ENCODE results near the gene RTN4. TPM values are rescaled to one million over a fixed set of nuclear protein-coding genes. Genes with fewer than 3 reads are reported as not detected.

RTN4 gene
- total RNA-seq, 1 experiment from 2014 or later = 513 TPM

DNA sequence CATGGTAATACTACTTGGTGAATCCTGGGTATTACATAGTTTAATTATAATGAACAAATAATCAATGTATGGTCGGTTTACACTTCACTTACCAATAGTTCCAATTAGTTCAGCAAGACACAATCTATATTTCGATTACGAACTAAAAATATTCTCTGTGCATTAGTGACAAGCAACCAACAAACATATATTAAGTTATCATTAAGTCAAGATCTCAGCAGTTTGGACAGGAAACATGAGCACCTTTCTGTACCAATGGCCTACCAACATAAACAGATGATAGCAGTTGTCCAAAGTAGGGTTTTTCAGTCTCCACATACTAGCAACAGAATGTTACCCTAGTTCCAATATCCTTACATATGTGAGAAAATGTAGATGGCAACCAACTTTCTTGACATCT lies 32.8 kb downstream of the RTN4 start:
- H3K36me3 ChIP-seq (ENCODE audit: control insufficient read depth, insufficient read depth, low read length) = peaks cover 2% of the 10 kb centered on the region; the same call in 1 of the 2 replicates
- ChIA-PET CTCF (no interaction called here), POLR2A (no interaction called here)
- H3K27ac ChIP-seq (ENCODE audit: low read length) = peak overlapping the region; percentile 39; the same call in 1 of the 2 replicates
- intact Hi-C loops (cut with micrococcal nuclease; ENCODE audit: unreplicated experiment) (no loop called here), in situ Hi-C loops (cut with HindIII; ENCODE audit: low pct_unique_long_range_greater_than_20kb, low sequenced_read_pairs) (no loop called here)
- H3K4me1 ChIP-seq (ENCODE audit: control insufficient read depth, insufficient read depth, low read length) = peaks cover 55% of the 10 kb centered on the region
- no TSS peak for BruUV-seq (replicated peaks)
- no peak for ATAC-seq
- TF ChIP-seq, protein P1, sequence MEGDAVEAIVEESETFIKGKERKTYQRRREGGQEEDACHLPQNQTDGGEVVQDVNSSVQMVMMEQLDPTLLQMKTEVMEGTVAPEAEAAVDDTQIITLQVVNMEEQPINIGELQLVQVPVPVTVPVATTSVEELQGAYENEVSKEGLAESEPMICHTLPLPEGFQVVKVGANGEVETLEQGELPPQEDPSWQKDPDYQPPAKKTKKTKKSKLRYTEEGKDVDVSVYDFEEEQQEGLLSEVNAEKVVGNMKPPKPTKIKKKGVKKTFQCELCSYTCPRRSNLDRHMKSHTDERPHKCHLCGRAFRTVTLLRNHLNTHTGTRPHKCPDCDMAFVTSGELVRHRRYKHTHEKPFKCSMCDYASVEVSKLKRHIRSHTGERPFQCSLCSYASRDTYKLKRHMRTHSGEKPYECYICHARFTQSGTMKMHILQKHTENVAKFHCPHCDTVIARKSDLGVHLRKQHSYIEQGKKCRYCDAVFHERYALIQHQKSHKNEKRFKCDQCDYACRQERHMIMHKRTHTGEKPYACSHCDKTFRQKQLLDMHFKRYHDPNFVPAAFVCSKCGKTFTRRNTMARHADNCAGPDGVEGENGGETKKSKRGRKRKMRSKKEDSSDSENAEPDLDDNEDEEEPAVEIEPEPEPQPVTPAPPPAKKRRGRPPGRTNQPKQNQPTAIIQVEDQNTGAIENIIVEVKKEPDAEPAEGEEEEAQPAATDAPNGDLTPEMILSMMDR (IDR thresholded peaks at IDR 0.05) = no peak
- TF ChIP-seq, protein P2, sequence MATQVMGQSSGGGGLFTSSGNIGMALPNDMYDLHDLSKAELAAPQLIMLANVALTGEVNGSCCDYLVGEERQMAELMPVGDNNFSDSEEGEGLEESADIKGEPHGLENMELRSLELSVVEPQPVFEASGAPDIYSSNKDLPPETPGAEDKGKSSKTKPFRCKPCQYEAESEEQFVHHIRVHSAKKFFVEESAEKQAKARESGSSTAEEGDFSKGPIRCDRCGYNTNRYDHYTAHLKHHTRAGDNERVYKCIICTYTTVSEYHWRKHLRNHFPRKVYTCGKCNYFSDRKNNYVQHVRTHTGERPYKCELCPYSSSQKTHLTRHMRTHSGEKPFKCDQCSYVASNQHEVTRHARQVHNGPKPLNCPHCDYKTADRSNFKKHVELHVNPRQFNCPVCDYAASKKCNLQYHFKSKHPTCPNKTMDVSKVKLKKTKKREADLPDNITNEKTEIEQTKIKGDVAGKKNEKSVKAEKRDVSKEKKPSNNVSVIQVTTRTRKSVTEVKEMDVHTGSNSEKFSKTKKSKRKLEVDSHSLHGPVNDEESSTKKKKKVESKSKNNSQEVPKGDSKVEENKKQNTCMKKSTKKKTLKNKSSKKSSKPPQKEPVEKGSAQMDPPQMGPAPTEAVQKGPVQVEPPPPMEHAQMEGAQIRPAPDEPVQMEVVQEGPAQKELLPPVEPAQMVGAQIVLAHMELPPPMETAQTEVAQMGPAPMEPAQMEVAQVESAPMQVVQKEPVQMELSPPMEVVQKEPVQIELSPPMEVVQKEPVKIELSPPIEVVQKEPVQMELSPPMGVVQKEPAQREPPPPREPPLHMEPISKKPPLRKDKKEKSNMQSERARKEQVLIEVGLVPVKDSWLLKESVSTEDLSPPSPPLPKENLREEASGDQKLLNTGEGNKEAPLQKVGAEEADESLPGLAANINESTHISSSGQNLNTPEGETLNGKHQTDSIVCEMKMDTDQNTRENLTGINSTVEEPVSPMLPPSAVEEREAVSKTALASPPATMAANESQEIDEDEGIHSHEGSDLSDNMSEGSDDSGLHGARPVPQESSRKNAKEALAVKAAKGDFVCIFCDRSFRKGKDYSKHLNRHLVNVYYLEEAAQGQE (IDR thresholded peaks at IDR 0.05; ENCODE audit: insufficient read depth in 1 of 2, low read depth in 2 of 2, low read length in 1 of 2) = no peak
- TF ChIP-seq SIN3A (IDR thresholded peaks at IDR 0.05; ENCODE audit: borderline replicate concordance, insufficient read depth, low read depth, low read length) (no peak), TCF7L2 (IDR thresholded peaks at IDR 0.05; ENCODE audit: low read depth, low read length) (no peak), POLR2AphosphoS5 (IDR thresholded peaks at IDR 0.05; ENCODE audit: low read depth, low read length) (no peak)
- H3K9me3 ChIP-seq (ENCODE audit: control insufficient read depth, insufficient read depth, low read depth, low read length) = no peaks in the 10 kb centered on the region
- no peak overlapping the region for H3K4me3 ChIP-seq (ENCODE audit: low read depth in 2 of 2, low read length in 2 of 2)
- DNase-seq (ENCODE audit: low read depth, low spot score) = no peak
- no peaks in the 10 kb centered on the region for H3K27me3 ChIP-seq (ENCODE audit: control insufficient read depth, insufficient read depth, low read length)

DNA sequence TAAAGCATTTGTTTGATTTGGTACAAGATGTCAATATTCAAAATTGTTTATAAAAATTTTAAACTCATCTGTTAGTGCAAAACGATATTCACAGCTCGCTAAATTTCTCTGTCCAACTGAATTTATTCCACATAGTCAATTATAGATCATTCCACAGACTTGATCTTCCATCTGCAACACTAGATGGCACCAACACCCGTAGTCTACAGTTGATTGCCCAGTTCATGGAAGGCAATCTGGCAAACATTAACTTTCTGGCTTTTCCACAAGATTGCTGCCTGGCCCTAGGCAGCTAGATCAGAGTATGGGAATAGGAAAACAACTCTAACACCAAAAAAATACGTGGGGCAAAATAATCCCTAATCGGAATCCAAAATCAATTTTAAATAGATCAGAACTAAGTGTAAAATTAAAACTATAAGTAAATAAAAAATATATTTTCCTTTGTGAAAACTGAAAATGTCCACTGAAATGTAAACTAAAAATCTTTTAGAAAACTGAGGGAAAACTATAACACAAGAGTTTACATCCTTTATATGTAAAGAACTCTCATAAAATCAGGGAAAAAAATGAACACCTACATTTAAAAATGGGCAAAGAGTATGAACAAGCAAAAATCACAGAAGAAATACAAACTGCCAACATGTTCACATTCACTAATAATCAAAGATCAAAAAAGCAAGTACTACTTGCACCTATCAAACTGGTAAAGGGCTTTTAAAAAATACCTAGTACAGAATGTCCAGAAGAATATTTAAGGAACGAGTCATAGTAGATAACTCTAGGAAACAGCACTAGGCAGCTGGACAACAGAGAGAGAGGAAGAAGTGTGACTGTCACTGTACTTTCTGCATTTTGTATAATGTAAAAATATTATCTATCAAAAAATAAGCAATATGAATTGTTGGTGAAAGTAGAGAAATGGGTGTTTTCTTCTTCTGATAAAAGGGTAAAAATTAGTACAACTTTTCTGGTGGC lies 35.0 kb downstream of the RTN4 start:
- peak overlapping the region; percentile 91 for H3K27ac ChIP-seq (ENCODE audit: low read length)

More for the DNA sequence above, 35.0 kb downstream of the RTN4 start:
- H3K4me1 ChIP-seq (ENCODE audit: control insufficient read depth, insufficient read depth, low read length) = peaks cover 74% of the 10 kb centered on the region
- H3K4me3 ChIP-seq (ENCODE audit: low read depth in 2 of 2, low read length in 2 of 2) = no peak overlapping the region
- in situ Hi-C loops (cut with HindIII; ENCODE audit: low pct_unique_long_range_greater_than_20kb, low sequenced_read_pairs) = no loop called here
- no TSS peak for BruUV-seq (replicated peaks)
- intact Hi-C loops (cut with micrococcal nuclease; ENCODE audit: unreplicated experiment) = loop anchor here (2.0 to 5.0 kb wide), 3 partner anchors 32 to 154 kb away; no protein-coding TSS in a partner anchor
- ATAC-seq = peak; percentile 71
- TF ChIP-seq, protein P1 (IDR thresholded peaks at IDR 0.05) = peak; percentile 79
- TF ChIP-seq TCF7L2 (IDR thresholded peaks at IDR 0.05; ENCODE audit: low read depth, low read length) = no peak
- H3K9me3 ChIP-seq (ENCODE audit: control insufficient read depth, insufficient read depth, low read depth, low read length) = no peaks in the 10 kb centered on the region
- peaks cover 2% of the 10 kb centered on the region; the same call in 1 of the 2 replicates for H3K36me3 ChIP-seq (ENCODE audit: control insufficient read depth, insufficient read depth, low read length)
- no peak for DNase-seq (ENCODE audit: low read depth, low spot score)
- CTCF ChIA-PET = interaction anchor here (0.8 kb wide), 2 partner anchors 33 to 116 kb away, joined by 3 to 5 read pairs; no protein-coding TSS in a partner anchor
- POLR2A ChIA-PET = interaction anchor here (0.6 to 1.0 kb wide), 2 partner anchors 59 to 116 kb away, joined by 3 read pairs; no protein-coding TSS in a partner anchor
- no peaks in the 10 kb centered on the region for H3K27me3 ChIP-seq (ENCODE audit: control insufficient read depth, insufficient read depth, low read length)

All from Panc1 (cell line).